ENCODE results near the gene DNTT.

Gene DNTT

DNA sequence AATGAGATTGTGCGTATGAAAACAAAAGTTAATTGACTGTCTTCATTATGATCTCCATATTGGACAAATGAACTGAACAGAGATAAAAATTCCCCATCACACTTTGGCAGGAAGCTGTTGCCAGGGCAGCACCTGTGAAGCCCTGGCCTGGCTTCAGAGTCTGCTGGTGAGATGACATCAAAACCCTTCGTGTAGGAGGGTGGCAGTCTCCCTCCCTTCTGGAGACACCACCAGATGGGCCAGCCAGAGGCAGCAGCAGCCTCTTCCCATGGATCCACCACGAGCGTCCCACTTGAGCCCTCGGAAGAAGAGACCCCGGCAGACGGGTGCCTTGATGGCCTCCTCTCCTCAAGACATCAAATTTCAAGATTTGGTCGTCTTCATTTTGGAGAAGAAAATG lies at the start of gene DNTT:
Gene DNTT (plus strand): TSS at position 205 of the 400 bp plus-strand sequence. CDS start 64 bp downstream, at position 269.
- DNase-seq (ENCODE audit: insufficient read length, low spot score), result no peak
- no peak for FAIRE-seq

DNA sequence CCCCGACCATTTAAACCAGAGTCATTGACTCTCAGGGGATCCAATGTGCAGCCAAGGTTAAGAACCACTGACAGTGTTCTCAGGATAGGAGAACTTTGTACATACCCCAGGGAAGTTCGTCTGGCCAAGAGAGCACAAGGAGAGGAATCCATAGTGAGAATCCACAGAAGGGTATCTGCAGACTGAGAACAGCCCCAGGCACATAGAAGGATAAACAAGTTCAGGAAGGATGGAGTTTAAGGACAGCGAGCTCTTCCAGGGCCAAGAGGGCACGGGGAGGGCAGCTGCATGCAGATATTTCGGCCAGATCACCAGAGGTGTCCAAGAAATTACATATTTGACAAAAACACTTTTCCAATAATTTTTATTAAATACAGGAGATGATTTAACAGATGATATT lies 49.3 kb upstream of the DNTT start:
- DNase-seq (ENCODE audit: insufficient read length, low spot score), result no peak
- FAIRE-seq, result peak; percentile 4

DNA sequence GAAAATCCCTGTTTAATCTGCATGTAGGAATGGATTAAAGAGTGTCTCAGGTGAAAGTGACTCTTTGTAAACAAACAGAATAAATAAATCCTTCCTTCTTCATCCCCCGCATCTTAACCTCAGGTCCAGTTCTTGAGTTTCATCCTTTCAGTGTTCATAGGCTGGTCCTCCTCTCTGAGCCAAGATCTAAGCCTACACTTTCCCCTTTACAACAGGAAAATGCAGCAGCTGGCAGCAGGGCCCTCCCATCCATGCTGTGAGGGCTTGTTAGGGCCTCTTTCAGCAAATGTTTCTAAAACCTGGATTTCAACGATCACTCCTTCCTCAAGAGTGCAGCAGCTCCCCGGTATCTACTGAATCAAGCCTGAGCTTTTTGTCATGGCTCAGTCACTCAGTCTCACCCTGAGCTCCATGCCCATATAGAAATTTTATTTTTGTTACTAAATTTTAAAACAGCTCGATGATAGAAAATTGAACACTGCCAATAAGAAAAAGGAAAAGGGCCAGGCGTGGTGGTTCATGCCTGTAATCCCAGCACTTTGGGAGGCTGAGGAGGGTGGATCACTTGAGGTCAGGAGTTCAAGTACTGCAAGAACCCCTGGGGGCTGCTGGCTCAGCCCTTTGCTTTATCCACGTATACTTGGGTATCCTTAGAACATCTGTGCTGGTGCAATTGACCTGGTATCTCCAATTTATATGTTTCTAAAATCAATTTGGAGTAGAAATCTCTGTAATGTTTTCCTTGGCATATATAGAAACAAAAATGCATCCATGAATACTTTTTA lies 48.5 kb upstream of the DNTT start:
- DNase-seq (ENCODE audit: insufficient read length, low spot score) (no peak), FAIRE-seq (peak; percentile 73)

DNA sequence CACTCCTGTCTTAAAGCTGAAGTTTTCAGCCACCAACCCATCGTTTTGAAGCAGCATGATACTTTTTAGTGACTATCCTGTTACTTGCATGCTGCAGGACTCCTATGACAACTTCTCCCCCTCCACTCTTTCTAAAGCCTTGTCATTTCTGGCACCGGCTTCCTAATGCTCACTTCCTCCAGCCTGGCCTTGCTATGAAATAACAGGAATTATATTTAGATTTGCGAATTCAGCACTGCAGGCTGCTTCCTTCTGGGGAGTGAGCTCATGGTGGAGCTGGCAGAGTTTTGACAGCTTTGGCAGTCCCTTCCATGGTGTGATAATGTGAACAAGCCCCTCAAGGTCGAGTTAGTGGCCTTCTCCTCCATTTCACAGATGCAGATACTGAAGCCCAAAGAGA lies 46.3 kb upstream of the DNTT start:
- no peak for DNase-seq (ENCODE audit: insufficient read length, low spot score)
- peak; percentile 73 for FAIRE-seq

DNA sequence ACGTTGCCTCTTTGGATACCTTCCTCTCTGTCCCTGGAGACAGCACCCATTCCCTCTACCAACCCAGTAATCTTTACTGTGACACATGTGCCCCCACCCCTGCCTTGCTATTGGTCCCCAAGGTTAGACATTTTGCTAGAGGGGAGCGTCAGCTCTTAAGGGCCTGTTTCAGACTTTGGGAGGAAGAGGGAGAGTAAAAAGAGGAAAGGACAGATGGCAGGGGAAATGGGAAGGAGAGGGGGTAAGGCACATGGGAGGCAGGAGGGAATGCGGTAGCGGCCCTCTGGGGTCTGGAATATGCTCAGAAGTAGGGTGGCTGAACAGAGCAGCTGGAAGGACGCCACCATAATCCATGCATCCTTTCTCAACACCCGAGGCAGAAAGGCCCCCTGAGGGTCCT lies 45.1 kb upstream of the DNTT start:
- no peak for DNase-seq (ENCODE audit: insufficient read length, low spot score)
- no peak for FAIRE-seq

DNA sequence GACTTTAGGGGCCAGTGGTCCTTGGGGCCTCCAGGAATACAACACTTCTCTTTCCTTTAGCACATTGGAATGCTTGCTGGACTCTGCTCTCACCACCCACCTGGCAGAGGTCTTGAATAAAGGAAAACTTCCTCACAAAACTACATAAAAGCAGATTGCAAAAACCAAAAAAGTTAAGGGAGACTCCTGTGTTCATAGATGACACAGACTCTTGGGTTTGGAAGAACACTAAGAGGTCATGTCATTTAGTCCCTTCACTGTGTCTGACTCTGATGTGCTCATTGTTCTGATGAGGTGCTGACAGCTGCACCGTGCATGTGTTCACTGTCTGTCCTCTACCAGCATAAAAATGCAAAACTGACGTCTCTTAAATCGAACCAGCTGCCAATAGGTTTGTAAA lies 44.2 kb upstream of the DNTT start:
- DNase-seq (ENCODE audit: insufficient read length, low spot score) (no peak), FAIRE-seq (peak; percentile 89)

GRCh38 chr10:96261132-96261531 lies 43.1 kb upstream of the DNTT start:
- DNase-seq (ENCODE audit: insufficient read length, low spot score), result no peak
- peak; percentile 52 for FAIRE-seq

GRCh38 chr10:96261930-96262329 lies 42.3 kb upstream of the DNTT start:
- FAIRE-seq (no peak), DNase-seq (ENCODE audit: insufficient read length, low spot score) (no peak)

GRCh38 chr10:96263176-96263575 lies 41.1 kb upstream of the DNTT start:
- no peak for DNase-seq (ENCODE audit: insufficient read length, low spot score)
- FAIRE-seq, result peak; percentile 64

DNA sequence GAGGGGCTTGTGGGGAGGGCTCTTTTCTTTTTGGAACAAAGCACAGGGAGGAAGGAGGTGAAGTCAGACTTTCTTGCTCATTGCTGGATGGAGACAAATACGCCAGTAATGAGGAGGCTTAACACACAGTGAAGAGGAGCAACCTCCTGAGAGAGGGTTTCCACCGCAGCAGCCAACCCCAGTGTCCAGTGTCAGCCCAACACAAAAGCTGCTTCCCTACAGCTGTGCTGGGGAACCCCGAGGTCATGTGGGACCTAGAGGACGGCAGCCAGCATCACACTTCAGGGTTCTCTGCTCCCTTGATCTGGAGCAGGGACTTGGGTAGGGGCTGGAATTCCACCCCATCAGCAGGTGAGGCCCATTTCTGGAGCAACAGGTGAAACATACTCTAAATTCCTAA lies 40.6 kb upstream of the DNTT start:
- DNase-seq (ENCODE audit: insufficient read length, low spot score) (no peak), FAIRE-seq (peak; percentile 42)

- FAIRE-seq (no peak), DNase-seq (ENCODE audit: insufficient read length, low spot score) (no peak)
Measured at GRCh38 chr10:96264938-96265337, 39.3 kb upstream of the DNTT start.

DNA sequence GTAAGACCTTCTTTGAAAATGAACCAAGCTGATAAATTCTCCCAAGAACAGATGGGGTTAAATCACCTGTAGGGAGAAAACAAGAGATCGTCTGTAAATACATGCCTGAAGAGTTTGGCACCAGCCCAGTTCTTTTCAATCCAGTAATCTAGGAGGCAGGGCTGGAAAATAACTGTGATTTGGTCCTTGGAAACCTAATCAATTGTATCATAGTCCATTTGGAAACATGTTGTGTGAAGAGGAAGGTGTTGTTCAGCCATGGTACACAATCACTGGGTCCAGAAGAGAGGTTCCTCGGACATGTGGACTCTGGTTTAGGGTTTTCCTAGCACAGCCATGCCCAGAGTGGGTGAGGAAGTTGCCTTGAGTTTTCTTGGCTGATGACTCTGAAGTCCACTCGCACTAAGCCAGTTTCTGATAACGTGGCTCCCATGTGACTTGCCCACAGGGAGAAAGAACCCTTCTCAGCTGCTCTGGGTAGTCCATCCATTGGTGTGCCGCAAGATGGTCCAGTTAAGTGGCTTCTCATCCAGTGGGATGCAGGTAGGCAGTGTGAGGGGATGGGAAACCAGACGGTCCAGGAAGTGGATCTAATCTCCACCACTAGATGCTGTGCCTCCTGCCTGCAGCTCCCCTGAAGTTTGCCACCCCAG lies 38.0 kb upstream of the DNTT start:
- FAIRE-seq, result peak; percentile 64
- no peak for DNase-seq (ENCODE audit: insufficient read length, low spot score)

- peak; percentile 90 for FAIRE-seq
Measured at GRCh38 chr10:96267234-96267705, 37.0 kb upstream of the DNTT start.

GRCh38 chr10:96268341-96268909 lies 35.8 kb upstream of the DNTT start:
- no peak for FAIRE-seq
- DNase-seq (ENCODE audit: insufficient read length, low spot score), result no peak

More at GRCh38 chr10:96267234-96267705, 37.0 kb upstream of the DNTT start:
- DNase-seq (ENCODE audit: insufficient read length, low spot score), result no peak

GRCh38 chr10:96269438-96270300 lies 34.6 kb upstream of the DNTT start:
- FAIRE-seq (peak; percentile 92), DNase-seq (ENCODE audit: insufficient read length, low spot score) (no peak)

DNA sequence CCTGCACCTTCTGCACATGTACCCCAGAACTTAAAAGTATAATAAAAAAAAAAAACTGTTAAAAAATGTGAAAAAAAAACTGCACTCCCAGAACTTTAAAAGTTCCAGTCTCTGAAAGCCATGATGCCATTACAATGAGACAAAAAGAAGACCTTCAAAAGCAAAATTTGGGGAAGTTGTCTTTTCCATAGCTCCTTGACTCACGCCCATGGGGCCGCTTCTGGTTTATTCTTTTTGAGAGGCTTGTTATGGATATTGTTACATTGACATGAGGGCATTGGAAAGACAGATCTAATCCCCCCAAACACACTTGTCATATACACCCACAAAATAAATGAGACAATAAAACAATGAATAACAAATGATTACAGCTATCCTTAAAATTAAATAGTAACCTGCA lies 33.7 kb upstream of the DNTT start:
- no peak for FAIRE-seq

DNA sequence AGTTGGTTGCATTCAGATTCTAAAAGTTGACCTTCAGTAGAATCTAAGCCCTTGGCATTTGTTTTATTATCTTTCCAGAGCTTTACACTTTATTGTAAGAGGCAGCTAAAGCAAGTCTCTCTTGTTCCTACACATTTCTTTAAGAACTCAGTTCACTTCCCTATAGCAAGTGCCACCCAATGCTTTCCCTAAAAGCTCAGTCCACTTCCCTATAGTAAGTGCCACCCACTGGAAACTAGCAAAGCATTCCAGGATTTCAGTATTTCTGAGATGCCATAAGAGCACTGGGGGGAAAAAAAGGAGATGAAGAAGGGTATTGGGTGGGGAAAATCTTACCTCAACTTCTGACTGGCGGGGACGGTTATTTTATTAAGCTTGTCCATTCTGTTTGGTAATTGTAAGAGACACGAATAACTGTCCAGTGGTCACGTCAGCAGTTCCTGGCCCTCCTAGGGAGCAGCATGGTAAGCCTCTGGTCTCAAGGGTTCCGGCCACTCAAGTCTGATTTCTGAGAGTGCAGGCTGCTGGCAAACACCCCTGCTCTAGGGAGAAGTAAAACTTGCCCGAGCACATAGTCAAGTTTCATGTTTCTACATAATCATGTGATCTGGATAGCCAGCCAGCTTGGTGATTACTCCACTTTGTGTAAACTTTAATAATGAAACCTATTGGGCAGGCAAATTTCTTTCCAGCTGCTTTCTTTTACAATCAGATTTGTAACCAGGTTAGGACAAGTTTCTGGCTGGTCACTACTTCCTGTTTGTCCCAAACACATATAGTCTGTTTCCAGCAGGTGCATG lies 33.0 kb upstream of the DNTT start, which contains the start of gene BLNK:
Gene BLNK (minus strand): TSS at position 554 of the 800 bp plus-strand sequence. CDS start 171 bp downstream, at position 383.
- FAIRE-seq, result no peak

More for the DNA sequence above, 33.7 kb upstream of the DNTT start:
- DNase-seq (ENCODE audit: insufficient read length, low spot score), result no peak

DNA sequence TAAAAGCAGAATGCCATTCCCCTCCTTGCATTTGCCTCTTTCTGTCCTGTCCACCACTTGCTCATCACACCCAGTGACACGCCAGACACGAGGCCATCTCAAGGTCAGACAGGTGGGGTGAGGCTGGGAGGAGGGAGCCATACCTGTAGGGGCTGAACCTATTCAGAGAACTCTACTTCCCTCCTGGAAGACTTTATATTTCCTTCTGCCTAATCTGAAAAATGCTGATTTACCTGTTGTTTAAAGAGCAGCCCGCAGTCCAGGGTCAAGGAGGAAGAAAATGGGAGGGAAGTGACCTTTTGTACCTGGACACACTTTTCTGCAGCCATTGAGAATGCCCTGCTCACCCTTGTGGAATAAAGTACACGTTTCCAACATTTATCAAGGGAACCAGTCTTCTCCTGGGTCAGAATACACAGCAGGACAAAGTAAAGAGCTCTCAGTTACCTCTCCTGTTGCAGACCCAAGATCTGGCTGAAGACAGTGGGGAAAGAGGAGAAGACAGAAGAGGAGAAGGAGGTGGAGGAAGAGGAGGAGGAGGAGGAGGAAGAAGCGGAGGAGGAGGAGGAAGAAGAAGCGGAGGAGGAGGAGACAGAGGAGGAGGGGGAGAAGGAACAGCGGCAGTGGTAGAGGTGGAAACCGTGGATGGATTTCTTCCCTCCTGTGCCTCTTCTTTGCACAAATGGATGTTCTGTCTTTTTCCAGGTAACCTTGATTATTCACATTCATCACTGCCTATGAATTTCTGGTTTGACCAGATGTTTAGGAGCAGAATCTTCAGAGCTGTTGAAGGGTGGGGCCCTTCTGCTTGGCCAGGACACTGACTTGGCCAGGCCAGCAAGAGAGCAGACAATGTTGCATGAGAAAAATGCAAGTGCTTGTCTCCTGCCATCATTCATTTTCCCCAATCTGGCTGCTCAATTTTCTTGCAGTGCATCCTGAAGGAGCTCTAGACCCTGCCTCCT lies 31.6 kb upstream of the DNTT start:
- FAIRE-seq, result no peak
- DNase-seq (ENCODE audit: insufficient read length, low spot score), result no peak

More for the DNA sequence above, 33.0 kb upstream of the DNTT start, which contains the start of gene BLNK:
- peak; percentile 59 for DNase-seq (ENCODE audit: insufficient read length, low spot score)

Measured in GM19239 (cell line).